ENCODE measurements around the gene RSPRY1.

DNA sequence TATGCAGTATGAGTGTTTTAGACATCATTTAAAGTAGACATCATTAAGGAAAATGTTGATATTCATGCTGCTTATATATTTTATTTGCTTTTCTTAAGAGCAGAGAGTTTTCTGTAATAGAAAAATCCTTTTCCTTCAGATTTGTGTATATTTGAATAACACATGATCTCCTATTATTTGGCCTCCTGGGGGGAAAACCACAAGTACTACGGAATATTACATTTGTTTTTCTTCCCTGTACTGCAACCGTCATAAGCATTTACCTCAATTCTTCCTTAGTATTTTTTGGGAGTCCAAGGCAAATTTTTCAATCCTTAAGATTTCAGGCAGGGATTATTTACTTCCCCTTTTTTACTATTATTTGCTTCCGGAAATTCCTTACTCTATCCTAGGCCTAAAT lies 6.0 kb downstream of the RSPRY1 start:
- TF ChIP-seq TCF12 (IDR thresholded peaks at IDR 0.05; ENCODE audit: low read depth) = no peak
- TF ChIP-seq FOXM1 (IDR thresholded peaks at IDR 0.05; ENCODE audit: borderline replicate concordance, low read depth) = no peak
- no peak for TF ChIP-seq TAF1 (IDR thresholded peaks at IDR 0.05; ENCODE audit: low read depth)
- no peak for TF ChIP-seq ZBTB7A (IDR thresholded peaks at IDR 0.05; ENCODE audit: low read depth)
- no peak for TF ChIP-seq USF1 (IDR thresholded peaks at IDR 0.05)
- TF ChIP-seq EP300 (IDR thresholded peaks at IDR 0.05; ENCODE audit: borderline replicate concordance) = no peak
- no peak for TF ChIP-seq TEAD4 (IDR thresholded peaks at IDR 0.05)
- TF ChIP-seq CREB1 (IDR thresholded peaks at IDR 0.05; ENCODE audit: low read depth) = no peak
- TF ChIP-seq YY1 (IDR thresholded peaks at IDR 0.05; ENCODE audit: low read depth) = no peak
- no peak for TF ChIP-seq EGR1 (IDR thresholded peaks at IDR 0.05)
- TF ChIP-seq, protein P1, sequence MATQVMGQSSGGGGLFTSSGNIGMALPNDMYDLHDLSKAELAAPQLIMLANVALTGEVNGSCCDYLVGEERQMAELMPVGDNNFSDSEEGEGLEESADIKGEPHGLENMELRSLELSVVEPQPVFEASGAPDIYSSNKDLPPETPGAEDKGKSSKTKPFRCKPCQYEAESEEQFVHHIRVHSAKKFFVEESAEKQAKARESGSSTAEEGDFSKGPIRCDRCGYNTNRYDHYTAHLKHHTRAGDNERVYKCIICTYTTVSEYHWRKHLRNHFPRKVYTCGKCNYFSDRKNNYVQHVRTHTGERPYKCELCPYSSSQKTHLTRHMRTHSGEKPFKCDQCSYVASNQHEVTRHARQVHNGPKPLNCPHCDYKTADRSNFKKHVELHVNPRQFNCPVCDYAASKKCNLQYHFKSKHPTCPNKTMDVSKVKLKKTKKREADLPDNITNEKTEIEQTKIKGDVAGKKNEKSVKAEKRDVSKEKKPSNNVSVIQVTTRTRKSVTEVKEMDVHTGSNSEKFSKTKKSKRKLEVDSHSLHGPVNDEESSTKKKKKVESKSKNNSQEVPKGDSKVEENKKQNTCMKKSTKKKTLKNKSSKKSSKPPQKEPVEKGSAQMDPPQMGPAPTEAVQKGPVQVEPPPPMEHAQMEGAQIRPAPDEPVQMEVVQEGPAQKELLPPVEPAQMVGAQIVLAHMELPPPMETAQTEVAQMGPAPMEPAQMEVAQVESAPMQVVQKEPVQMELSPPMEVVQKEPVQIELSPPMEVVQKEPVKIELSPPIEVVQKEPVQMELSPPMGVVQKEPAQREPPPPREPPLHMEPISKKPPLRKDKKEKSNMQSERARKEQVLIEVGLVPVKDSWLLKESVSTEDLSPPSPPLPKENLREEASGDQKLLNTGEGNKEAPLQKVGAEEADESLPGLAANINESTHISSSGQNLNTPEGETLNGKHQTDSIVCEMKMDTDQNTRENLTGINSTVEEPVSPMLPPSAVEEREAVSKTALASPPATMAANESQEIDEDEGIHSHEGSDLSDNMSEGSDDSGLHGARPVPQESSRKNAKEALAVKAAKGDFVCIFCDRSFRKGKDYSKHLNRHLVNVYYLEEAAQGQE (IDR thresholded peaks at IDR 0.05; ENCODE audit: low read depth) = no peak
- no peak for TF ChIP-seq RAD21 (IDR thresholded peaks at IDR 0.05; ENCODE audit: low read depth)
